ENCODE results near the gene MEIS3.

MEIS3 gene

DNA sequence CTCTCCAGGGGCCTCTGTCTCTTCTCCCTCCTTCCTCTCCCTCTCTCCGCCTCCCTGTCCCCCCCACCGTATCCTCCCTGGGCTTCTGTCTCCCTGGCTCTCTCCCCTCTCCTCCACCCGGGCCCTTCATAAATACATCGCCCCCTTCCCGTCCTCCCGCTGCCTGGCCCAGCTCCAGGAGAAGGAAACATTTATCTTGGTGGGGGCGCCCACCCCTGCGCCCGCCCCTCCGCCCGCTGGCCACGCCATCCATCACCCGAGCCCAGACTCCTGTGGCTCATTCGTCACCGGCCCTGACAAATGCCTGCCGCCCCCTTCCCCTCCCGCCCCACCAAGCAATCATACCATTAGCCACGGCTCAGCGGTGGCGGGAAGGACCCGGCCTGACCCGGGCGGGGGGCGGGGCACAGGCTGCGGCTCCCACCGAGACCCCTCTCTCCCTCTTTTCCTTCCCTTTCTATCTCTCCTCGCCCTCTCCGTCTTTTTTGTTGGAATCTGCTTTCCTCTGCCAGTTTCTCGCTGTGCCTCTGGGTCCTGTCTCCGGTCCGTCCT lies 2.6 kb upstream of the MEIS3 start (continued):
- TF ChIP-seq, protein P1, sequence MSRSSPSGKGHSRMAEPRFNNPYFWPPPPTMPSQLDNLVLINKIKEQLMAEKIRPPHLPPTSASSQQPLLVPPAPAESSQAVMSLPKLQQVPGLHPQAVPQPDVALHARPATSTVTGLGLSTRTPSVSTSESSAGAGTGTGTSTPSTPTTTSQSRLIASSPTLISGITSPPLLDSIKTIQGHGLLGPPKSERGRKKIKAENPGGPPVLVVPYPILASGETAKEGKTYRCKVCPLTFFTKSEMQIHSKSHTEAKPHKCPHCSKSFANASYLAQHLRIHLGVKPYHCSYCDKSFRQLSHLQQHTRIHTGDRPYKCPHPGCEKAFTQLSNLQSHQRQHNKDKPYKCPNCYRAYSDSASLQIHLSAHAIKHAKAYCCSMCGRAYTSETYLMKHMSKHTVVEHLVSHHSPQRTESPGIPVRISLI (tag by site-specific recombination; IDR thresholded peaks at IDR 0.05): no peak
- TF ChIP-seq ZNF530 (tag by site-specific recombination; IDR thresholded peaks at IDR 0.05; ENCODE audit: low read depth): no peak
- TF ChIP-seq SP3 (tag by site-specific recombination; IDR thresholded peaks at IDR 0.05): peak; percentile 74
- TF ChIP-seq ZNF449 (tag by site-specific recombination; IDR thresholded peaks at IDR 0.05): peak; percentile 36; the same call in 1 of the 2 replicates
- TF ChIP-seq, protein P2, sequence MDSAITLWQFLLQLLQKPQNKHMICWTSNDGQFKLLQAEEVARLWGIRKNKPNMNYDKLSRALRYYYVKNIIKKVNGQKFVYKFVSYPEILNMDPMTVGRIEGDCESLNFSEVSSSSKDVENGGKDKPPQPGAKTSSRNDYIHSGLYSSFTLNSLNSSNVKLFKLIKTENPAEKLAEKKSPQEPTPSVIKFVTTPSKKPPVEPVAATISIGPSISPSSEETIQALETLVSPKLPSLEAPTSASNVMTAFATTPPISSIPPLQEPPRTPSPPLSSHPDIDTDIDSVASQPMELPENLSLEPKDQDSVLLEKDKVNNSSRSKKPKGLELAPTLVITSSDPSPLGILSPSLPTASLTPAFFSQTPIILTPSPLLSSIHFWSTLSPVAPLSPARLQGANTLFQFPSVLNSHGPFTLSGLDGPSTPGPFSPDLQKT (IDR thresholded peaks at IDR 0.05; ENCODE audit: borderline replicate concordance, low read depth, low read length): no peak
- peak; percentile 43; the same call in 1 of the 2 replicates for TF ChIP-seq ZXDB (tag by site-specific recombination; IDR thresholded peaks at IDR 0.05)
- TF ChIP-seq ZNF785 (tag by site-specific recombination; IDR thresholded peaks at IDR 0.05): 0 out of 2 replicates have a peak, but pooled peaks have one; percentile 25
- TF ChIP-seq ZNF704 (tag by site-specific recombination; IDR thresholded peaks at IDR 0.05): no peak
- TF ChIP-seq ZNF324 (tag by site-specific recombination; IDR thresholded peaks at IDR 0.05): peak; percentile 36; the same call in 1 of the 2 replicates
- TF ChIP-seq ZNF529 (tag by site-specific recombination; IDR thresholded peaks at IDR 0.05; ENCODE audit: insufficient replicate concordance): no peak
- TF ChIP-seq RBAK (tag by site-specific recombination; IDR thresholded peaks at IDR 0.05): 0 out of 2 replicates have a peak, but pooled peaks have one; percentile 27
- TF ChIP-seq HOXC10 (CRISPR knock-in tag; IDR thresholded peaks at IDR 0.05): no peak
- TF ChIP-seq ZBTB10 (tag by site-specific recombination; IDR thresholded peaks at IDR 0.05): no peak
- no peak for TF ChIP-seq ZNF623 (tag by site-specific recombination; IDR thresholded peaks at IDR 0.05)
- TF ChIP-seq ZNF777 (tag by site-specific recombination; IDR thresholded peaks at IDR 0.05; ENCODE audit: borderline replicate concordance): no peak
- TF ChIP-seq ZNF146 (tag by site-specific recombination; IDR thresholded peaks at IDR 0.05): no peak
- TF ChIP-seq ZNF473 (tag by site-specific recombination; IDR thresholded peaks at IDR 0.05): no peak
- no peak for TF ChIP-seq HOXA7 (CRISPR knock-in tag; IDR thresholded peaks at IDR 0.05; ENCODE audit: borderline replicate concordance)
- no peak for TF ChIP-seq ZNF2 (tag by site-specific recombination; IDR thresholded peaks at IDR 0.05)
- TF ChIP-seq ZNF266 (tag by site-specific recombination; IDR thresholded peaks at IDR 0.05; ENCODE audit: low read depth): 0 out of 2 replicates have a peak, but pooled peaks have one; percentile 4
- TF ChIP-seq ZNF654 (tag by site-specific recombination; IDR thresholded peaks at IDR 0.05; ENCODE audit: low read depth): no peak
- peak; percentile 68 for TF ChIP-seq PRDM1 (tag by site-specific recombination; IDR thresholded peaks at IDR 0.05)
- TF ChIP-seq ZNF670 (tag by site-specific recombination; IDR thresholded peaks at IDR 0.05; ENCODE audit: low read depth): no peak
- no peak for TF ChIP-seq ZNF830 (tag by site-specific recombination; IDR thresholded peaks at IDR 0.05; ENCODE audit: low read depth)
- no peak for TF ChIP-seq ZEB2 (tag by site-specific recombination; IDR thresholded peaks at IDR 0.05)
- TF ChIP-seq, protein P3, sequence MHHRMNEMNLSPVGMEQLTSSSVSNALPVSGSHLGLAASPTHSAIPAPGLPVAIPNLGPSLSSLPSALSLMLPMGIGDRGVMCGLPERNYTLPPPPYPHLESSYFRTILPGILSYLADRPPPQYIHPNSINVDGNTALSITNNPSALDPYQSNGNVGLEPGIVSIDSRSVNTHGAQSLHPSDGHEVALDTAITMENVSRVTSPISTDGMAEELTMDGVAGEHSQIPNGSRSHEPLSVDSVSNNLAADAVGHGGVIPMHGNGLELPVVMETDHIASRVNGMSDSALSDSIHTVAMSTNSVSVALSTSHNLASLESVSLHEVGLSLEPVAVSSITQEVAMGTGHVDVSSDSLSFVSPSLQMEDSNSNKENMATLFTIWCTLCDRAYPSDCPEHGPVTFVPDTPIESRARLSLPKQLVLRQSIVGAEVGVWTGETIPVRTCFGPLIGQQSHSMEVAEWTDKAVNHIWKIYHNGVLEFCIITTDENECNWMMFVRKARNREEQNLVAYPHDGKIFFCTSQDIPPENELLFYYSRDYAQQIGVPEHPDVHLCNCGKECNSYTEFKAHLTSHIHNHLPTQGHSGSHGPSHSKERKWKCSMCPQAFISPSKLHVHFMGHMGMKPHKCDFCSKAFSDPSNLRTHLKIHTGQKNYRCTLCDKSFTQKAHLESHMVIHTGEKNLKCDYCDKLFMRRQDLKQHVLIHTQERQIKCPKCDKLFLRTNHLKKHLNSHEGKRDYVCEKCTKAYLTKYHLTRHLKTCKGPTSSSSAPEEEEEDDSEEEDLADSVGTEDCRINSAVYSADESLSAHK (tag by site-specific recombination; IDR thresholded peaks at IDR 0.05): peak; percentile 4; the same call in 1 of the 2 replicates
- TF ChIP-seq OSR2 (tag by site-specific recombination; IDR thresholded peaks at IDR 0.05): no peak
- TF ChIP-seq EGR2 (tag by site-specific recombination; IDR thresholded peaks at IDR 0.05; ENCODE audit: low read depth): peak; percentile 97
- TF ChIP-seq ZNF112 (tag by site-specific recombination; IDR thresholded peaks at IDR 0.05): no peak
- no peak for TF ChIP-seq ZNF274 (IDR thresholded peaks at IDR 0.05; ENCODE audit: low read length)
- TF ChIP-seq ZNF274 (tag by site-specific recombination; IDR thresholded peaks at IDR 0.05; ENCODE audit: borderline replicate concordance): no peak
- TF ChIP-seq ZNF394 (tag by site-specific recombination; IDR thresholded peaks at IDR 0.05; ENCODE audit: borderline replicate concordance): no peak

Data from HEK293 (cell line).